Fibroblast of pulmonary artery (primary cell): ENCODE data around the gene CLSTN2.

Source experiments
- DNase-seq: peaks from one replicate; pipeline ENCODE4 v3.0.0-alpha.2; 2010; ENCODE audit warnings: low read depth
- H3K4me3 ChIP-seq: replicated peaks from 2 replicates; pipeline ENCODE4 v1.5.1; 2011; ENCODE audit warnings: low read depth, mild to moderate bottlenecking, control low read depth, low read length, moderate library complexity
- TF ChIP-seq, protein P1 (sequence below): IDR thresholded peaks from 2 replicates; pipeline ENCODE4 v1.5.1; 2011; ENCODE audit warnings: mild to moderate bottlenecking, control low read depth, low read length, inconsistent platforms; ENCODE audit errors: missing control alignments

The CLSTN2 gene

DNA sequence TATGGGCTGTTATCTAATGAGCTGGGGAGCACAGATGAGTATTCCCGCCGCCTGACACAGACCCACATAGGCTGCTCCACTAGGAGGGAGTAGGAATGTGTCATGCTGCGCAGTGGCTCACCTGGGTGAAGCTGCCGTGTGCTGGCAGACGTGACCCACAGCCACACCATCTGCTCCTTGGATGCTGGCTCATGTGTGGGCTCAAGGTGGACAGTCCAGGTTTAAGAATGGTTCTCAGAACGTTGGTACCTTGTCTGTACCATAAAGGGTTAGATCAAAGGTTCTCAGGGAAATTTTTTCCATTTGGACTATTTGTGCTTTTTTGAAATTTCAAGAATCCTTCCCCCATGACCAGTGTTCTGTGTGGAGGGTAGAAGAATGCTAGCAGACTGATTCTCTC is 403.9 kb downstream of the CLSTN2 start:
- H3K4me3 ChIP-seq, result no peak overlapping the region
- DNase-seq, result no peak
- TF ChIP-seq, protein P1, sequence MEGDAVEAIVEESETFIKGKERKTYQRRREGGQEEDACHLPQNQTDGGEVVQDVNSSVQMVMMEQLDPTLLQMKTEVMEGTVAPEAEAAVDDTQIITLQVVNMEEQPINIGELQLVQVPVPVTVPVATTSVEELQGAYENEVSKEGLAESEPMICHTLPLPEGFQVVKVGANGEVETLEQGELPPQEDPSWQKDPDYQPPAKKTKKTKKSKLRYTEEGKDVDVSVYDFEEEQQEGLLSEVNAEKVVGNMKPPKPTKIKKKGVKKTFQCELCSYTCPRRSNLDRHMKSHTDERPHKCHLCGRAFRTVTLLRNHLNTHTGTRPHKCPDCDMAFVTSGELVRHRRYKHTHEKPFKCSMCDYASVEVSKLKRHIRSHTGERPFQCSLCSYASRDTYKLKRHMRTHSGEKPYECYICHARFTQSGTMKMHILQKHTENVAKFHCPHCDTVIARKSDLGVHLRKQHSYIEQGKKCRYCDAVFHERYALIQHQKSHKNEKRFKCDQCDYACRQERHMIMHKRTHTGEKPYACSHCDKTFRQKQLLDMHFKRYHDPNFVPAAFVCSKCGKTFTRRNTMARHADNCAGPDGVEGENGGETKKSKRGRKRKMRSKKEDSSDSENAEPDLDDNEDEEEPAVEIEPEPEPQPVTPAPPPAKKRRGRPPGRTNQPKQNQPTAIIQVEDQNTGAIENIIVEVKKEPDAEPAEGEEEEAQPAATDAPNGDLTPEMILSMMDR, result no peak

DNA sequence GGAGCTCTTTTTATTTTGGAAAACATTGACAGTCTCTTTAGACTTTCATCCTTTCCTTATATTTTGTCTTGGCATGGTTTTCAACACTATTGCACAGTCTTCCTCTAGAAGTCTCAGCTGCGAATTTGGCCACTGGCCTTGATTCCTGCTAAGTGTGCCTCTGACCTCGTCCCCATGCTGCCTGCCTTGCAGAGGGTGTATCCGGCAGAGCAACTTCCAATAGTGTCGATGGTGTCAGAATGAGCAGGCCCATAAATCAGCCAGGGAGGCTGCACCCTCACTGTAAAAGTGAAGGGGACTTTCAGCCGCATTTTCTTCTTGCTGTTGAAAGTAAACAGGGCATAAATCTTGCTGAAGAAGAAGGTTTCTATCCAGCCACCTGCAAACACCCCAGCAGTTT is 406.2 kb downstream of the CLSTN2 start:
- no peak overlapping the region for H3K4me3 ChIP-seq
- DNase-seq, result no peak
- TF ChIP-seq, protein P1, result no peak

DNA sequence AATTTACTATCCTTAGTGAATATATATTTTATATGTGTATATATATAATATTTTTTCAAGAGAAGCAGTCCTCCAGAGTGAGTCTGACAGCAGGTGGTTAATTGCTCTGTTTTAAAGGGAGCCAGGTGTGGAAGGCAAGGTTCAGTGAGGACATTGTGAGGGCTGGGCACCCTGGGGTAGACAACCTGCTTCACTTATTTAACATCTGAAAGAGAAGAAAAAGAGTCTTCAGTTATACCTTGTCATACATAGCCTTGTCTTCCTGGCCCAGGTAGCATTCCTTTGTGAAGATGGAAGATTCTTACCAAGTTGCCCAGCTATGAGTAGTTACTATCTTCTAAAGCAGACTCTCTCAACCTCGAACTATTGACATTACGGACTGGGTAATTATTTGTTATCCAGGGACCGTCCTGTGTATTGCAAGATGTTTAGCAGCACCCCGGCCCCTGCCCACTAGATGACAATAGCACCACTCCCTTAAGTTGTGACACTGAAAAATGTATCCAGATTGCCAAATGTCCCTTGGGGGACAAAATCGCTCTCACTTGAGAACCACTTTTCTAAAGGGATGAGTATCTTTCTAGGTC is 406.9 kb downstream of the CLSTN2 start:
- TF ChIP-seq, protein P1, result no peak
- no peak for DNase-seq

DNA sequence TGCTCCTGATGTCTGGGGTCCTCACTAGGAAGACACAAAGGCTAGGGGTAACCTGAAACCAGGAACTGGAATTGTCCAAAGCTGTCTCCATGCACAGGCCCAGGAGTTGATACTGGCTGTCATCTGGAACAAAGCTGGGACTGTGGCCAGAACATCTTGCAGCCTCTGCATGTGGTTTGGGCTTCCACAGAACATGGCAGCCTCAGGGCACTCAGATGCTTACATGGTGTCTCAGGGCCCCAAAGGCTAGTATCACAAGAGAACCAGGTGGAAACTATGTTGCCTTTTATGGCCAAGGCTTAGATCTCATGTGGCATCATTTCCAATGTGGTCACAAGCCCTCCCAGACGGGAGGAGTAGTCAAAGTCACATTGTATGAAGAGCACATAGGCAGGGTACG is 407.7 kb downstream of the CLSTN2 start:
- DNase-seq, result no peak
- H3K4me3 ChIP-seq, result no peak overlapping the region
- TF ChIP-seq, protein P1, result no peak

More for the DNA sequence above, 406.9 kb downstream of the CLSTN2 start:
- H3K4me3 ChIP-seq, result no peak overlapping the region

DNA sequence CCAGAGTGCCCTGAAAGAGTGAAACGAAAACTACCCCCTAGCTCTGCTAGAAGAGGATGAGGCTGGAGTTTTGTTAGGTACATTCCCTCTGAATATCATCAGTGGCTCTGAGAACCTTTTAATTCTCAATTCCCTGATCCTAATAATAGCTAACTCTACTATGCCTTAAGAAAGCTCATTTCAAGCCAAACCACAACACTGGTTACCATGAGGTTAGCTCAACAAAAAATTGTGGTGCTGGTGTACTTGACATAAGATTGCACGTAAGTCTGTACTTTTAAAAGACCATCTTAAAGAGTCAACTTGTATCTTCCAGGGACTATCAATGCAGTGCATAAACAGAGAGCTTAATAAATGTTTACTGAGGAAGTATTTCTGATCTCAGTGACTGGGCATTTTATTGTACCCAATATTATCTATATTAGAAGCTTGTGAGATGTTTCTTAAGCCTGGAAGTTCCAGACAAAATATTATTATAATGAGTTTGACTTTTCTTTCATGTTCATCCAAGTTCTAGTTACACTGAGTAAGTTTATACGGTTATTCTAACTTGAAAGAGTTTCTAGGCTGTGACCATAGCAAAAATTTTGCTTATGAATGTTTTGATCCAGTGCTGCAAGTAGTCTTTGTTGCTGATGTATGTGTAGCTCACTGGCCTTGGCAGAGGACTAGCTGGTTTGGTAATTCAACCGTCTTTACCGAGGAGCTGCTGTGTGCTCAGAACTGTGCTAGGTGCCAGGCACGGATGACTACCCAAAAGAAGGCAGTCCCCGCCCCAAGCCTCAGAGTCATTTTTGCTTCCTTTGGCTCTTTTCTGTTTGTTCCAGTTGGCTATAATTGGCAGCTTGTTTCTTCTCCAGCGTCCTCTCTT is 408.5 kb downstream of the CLSTN2 start:
- no peak for DNase-seq
- H3K4me3 ChIP-seq, result no peak overlapping the region
- TF ChIP-seq, protein P1, result no peak

DNA sequence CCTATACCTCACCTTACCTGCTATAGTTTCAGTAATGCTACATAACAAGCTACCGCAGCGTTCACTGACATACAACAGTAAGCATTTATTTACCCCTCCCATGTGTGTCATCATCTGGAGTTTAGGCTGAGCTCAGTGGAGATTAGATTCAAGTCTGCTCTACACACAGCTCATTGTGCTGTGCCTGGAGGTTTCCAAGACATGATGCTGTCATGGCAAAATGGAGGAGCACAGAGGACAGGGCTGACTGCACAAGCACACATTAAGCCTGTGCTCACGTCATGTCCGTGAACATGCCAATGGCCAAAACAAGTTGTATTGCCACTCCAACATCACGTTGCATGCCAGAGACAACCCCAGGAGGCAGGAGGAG is 409.1 kb downstream of the CLSTN2 start:
- DNase-seq, result no peak
- H3K4me3 ChIP-seq, result no peak overlapping the region
- TF ChIP-seq, protein P1, result no peak
